Measurements from ENCODE around the gene SIN3A. TPM values are rescaled to one million over a fixed set of nuclear protein-coding genes. Genes with fewer than 3 reads are reported as not detected.

SIN3A gene
- total RNA-seq, 5 donors from 2014 or later (not counting 1 experiment from before 2014, with no cell fraction given), result 117 to 137 (median 136) TPM

GRCh38 chr15:75327005-75327404 is 124.5 kb downstream of the SIN3A start:
- Histone ChIP-seq H3K4me1 (ENCODE audit: control insufficient read depth in 1 of 2, extremely low read depth in 1 of 2, insufficient read depth in 2 of 2, low read length in 2 of 2) (no peaks in the 10 kb centered on the region), H3K27ac (ENCODE audit: low read length) (no peak overlapping the region), H3K27me3 (replicated peaks in 1 of 2; ENCODE audit: control insufficient read depth in 2 of 2, extremely low read depth in 1 of 2, insufficient read depth in 2 of 2, low read length in 1 of 2) (peaks cover 0 to 4% of the 10 kb centered on the region in 2 experiments), H3K36me3 (ENCODE audit: control insufficient read depth in 2 of 2, extremely low read depth in 1 of 2, insufficient read depth in 1 of 2, low read length in 1 of 2) (no peaks in the 10 kb centered on the region), H3K4me3 (ENCODE audit: control insufficient read depth in 1 of 2, extremely low read depth in 1 of 2, low read length in 1 of 2) (no peak overlapping the region), H3K9me3 (no peaks in the 10 kb centered on the region)
- POLR2A ChIA-PET, result no interaction called here
- DNase-seq, result no peak
- Mint-ChIP-seq H3K27me3 (peaks cover 5 to 9% of the 10 kb centered on the region in 2 donors), H3K4me3 (no peak overlapping the region), H3K9me3 (no peaks in the 10 kb centered on the region), H3K27ac (no peak overlapping the region), H3K4me1 (no peaks in the 10 kb centered on the region), H3K36me3 (no peaks in the 10 kb centered on the region)
- no peak for ATAC-seq (replicated peaks in 1 of 4)
- CTCF ChIA-PET, result interaction anchor here in 1 of 2 donors (0.6 kb wide), 1 partner anchor 138 kb away, joined by 4 read pairs; no protein-coding TSS in a partner anchor
- WGBS (ENCODE audit: insufficient coverage), result 93% methylated on average over 3 of the region's 4 CpGs

GRCh38 chr15:75325922-75326321 is 125.6 kb downstream of the SIN3A start:
- peaks cover 0 to 4% of the 10 kb centered on the region in 2 experiments for H3K27me3 ChIP-seq (replicated peaks in 1 of 2; ENCODE audit: control insufficient read depth in 2 of 2, extremely low read depth in 1 of 2, insufficient read depth in 2 of 2, low read length in 1 of 2)
- no CpG with 5 or more reads among the region's 4 CpGs for whole genome bisulfite sequencing (ENCODE audit: insufficient coverage)
- ATAC-seq (replicated peaks in 1 of 4) (no peak), DNase-seq (no peak)
- H3K36me3 ChIP-seq (ENCODE audit: control insufficient read depth in 2 of 2, extremely low read depth in 1 of 2, insufficient read depth in 1 of 2, low read length in 1 of 2), result no peaks in the 10 kb centered on the region
- POLR2A ChIA-PET, result no interaction called here
- CTCF ChIA-PET, result no interaction called here
- H3K4me3 Mint-ChIP-seq, result no peak overlapping the region
- H3K9me3 Mint-ChIP-seq, result no peaks in the 10 kb centered on the region
- H3K4me1 ChIP-seq (ENCODE audit: control insufficient read depth in 1 of 2, extremely low read depth in 1 of 2, insufficient read depth in 2 of 2, low read length in 2 of 2), result no peaks in the 10 kb centered on the region
- H3K27me3 Mint-ChIP-seq, result peaks cover 8 to 9% of the 10 kb centered on the region in 2 donors
- no peaks in the 10 kb centered on the region for H3K4me1 Mint-ChIP-seq
- no peaks in the 10 kb centered on the region for H3K9me3 ChIP-seq
- no peak overlapping the region for H3K4me3 ChIP-seq (ENCODE audit: control insufficient read depth in 1 of 2, extremely low read depth in 1 of 2, low read length in 1 of 2)
- H3K36me3 Mint-ChIP-seq, result no peaks in the 10 kb centered on the region
- no peak overlapping the region for H3K27ac Mint-ChIP-seq
- no peak overlapping the region for H3K27ac ChIP-seq (ENCODE audit: low read length)

GRCh38 chr15:75321711-75322110 is 129.8 kb downstream of the SIN3A start:
- Histone ChIP-seq H3K27ac (ENCODE audit: low read length) (no peak overlapping the region), H3K4me3 (ENCODE audit: control insufficient read depth in 1 of 2, extremely low read depth in 1 of 2, low read length in 1 of 2) (no peak overlapping the region), H3K27me3 (replicated peaks in 1 of 2; ENCODE audit: control insufficient read depth in 2 of 2, extremely low read depth in 1 of 2, insufficient read depth in 2 of 2, low read length in 1 of 2) (no peaks in the 10 kb centered on the region), H3K9me3 (no peaks in the 10 kb centered on the region), H3K4me1 (ENCODE audit: control insufficient read depth in 1 of 2, extremely low read depth in 1 of 2, insufficient read depth in 2 of 2, low read length in 2 of 2) (no peaks in the 10 kb centered on the region), H3K36me3 (ENCODE audit: control insufficient read depth in 2 of 2, extremely low read depth in 1 of 2, insufficient read depth in 1 of 2, low read length in 1 of 2) (no peaks in the 10 kb centered on the region)
- ATAC-seq (replicated peaks in 1 of 4) (no peak), DNase-seq (no peak)
- WGBS (ENCODE audit: insufficient coverage), result 87% methylated on average over 6 of the region's 6 CpGs
- CTCF ChIA-PET, result no interaction called here
- Mint-ChIP-seq H3K36me3 (no peaks in the 10 kb centered on the region), H3K27me3 (peaks cover 4 to 5% of the 10 kb centered on the region in 2 donors), H3K27ac (no peak overlapping the region), H3K9me3 (no peaks in the 10 kb centered on the region), H3K4me1 (no peaks in the 10 kb centered on the region), H3K4me3 (no peak overlapping the region)
- POLR2A ChIA-PET, result interaction anchor here in 1 of 2 donors (0.5 kb wide), 1 partner anchor 294 kb away, joined by 4 read pairs; no protein-coding TSS in a partner anchor

Other genes with a start within 250 kb of the SIN3A start
- 10 to 100 TPM; 25.2 to 40.3 (median 37.8) TPM for gene C15orf39, start 249.8 kb downstream of the SIN3A start, total RNA-seq
- gene GOLGA6C, start 193.4 kb downstream of the SIN3A start, total RNA-seq, result not detected
- under 1 TPM in 2 of 5 donors, not detected in 3; 0.13 to 0.15 TPM for gene GOLGA6D, start 168.9 kb downstream of the SIN3A start, total RNA-seq
- gene COMMD4, start 115.6 kb downstream of the SIN3A start, total RNA-seq, result 10 to 100 TPM; 25.0 to 38.7 (median 34.2) TPM
- gene NEIL1, start 104.7 kb downstream of the SIN3A start, total RNA-seq, result 10 to 100 TPM; 11.9 to 35.0 (median 15.1) TPM
- 100 to 1,000 TPM; 357 to 529 (median 447) TPM for gene MAN2C1, start 83.1 kb downstream of the SIN3A start, total RNA-seq
- gene PTPN9, start 127.6 kb upstream of the SIN3A start, total RNA-seq, result 10 to 100 TPM; 12.7 to 19.6 (median 16.3) TPM
- 10 to 100 TPM; 17.7 to 26.7 (median 20.8) TPM for gene SNUPN, start 174.0 kb upstream of the SIN3A start, total RNA-seq
- gene IMP3, start 188.5 kb upstream of the SIN3A start, total RNA-seq, result 10 to 100 TPM; 39.6 to 86.6 (median 81.8) TPM
- 1 to 10 TPM; 1.4 to 3.4 (median 2.5) TPM for gene SNX33, start 196.2 kb upstream of the SIN3A start, total RNA-seq

Measured in T-cell (primary cell).